Measurements from ENCODE around the gene DDX31.

DNA sequence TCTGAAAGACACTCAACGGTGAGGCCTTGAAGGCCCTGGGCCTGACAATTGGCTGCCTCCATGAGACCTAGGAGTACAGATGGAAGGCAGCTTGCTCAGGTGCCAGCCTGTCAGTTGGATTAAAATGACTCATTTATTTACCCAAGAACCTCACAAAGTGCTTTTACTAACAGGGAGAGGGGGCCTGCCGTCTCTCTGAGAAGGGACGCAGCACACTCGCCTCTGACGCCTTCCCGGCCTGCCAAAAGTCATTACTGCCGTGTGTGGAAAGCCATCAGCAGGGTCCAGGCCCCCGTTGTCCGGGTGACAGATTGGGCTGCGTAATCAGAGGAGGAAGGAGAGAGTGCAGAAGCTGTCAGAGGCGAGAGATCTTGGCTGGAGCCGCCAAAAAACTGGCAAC lies 32.4 kb downstream of the DDX31 start:
- TF ChIP-seq, protein P1, sequence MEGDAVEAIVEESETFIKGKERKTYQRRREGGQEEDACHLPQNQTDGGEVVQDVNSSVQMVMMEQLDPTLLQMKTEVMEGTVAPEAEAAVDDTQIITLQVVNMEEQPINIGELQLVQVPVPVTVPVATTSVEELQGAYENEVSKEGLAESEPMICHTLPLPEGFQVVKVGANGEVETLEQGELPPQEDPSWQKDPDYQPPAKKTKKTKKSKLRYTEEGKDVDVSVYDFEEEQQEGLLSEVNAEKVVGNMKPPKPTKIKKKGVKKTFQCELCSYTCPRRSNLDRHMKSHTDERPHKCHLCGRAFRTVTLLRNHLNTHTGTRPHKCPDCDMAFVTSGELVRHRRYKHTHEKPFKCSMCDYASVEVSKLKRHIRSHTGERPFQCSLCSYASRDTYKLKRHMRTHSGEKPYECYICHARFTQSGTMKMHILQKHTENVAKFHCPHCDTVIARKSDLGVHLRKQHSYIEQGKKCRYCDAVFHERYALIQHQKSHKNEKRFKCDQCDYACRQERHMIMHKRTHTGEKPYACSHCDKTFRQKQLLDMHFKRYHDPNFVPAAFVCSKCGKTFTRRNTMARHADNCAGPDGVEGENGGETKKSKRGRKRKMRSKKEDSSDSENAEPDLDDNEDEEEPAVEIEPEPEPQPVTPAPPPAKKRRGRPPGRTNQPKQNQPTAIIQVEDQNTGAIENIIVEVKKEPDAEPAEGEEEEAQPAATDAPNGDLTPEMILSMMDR (IDR thresholded peaks at IDR 0.05) = no peak
- TF ChIP-seq POLR2A (IDR thresholded peaks at IDR 0.05) = no peak
- no peak for TF ChIP-seq EP300 (IDR thresholded peaks at IDR 0.05)
